Posterior cingulate gyrus (tissue), 11 donors: ENCODE measurements around the gene ANXA3.

Experiments used
- DNase-seq, 10 donors: peaks; one replicate each; pipeline versions ENCODE4 v3.0.0 to v3.0.0-alpha.2; 2020 to 2021; ENCODE audit warnings: mixed read lengths in 3 of 10
- intact Hi-C: fragments of 100-400 bp; cut with DNase I; formaldehyde crosslinking; loops from one replicate; pipeline ENCODE4 v1.15.1; 2023

ANXA3 gene

DNA sequence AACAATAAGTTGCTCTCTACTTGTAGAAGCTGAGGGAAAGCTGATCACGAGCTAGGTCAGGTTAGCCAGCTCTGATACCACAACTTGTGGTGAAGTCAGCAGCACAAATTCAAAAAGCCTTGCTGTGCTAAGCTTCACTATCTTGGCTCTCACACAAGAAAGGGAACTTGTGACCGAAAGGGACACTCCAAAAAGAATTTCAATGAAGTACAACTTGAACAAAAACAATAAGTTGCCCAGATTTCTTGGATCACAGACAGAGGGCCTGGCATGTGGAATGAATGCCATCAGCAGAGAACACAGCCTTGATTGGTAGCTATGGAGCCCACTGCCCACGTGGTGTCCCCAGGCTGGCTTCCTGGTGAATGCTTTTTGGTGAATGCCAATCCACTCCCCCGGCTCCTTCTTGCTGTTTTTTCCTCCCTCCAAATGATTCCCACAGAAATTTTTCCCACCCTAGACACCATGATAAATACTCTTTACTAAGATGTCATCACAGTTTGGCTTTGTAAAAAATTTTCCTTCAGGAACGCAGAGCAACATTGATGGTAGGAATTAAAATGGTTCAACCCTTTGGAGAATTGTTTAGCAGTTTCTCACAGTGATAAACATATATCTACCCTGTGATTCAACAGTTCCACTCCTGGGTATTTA is 82.6 kb downstream of the ANXA3 start:
- peak in 9 of 10 donors; percentile 8 to 90 (median 56) for DNase-seq
- intact Hi-C loops = no loop called here

DNA sequence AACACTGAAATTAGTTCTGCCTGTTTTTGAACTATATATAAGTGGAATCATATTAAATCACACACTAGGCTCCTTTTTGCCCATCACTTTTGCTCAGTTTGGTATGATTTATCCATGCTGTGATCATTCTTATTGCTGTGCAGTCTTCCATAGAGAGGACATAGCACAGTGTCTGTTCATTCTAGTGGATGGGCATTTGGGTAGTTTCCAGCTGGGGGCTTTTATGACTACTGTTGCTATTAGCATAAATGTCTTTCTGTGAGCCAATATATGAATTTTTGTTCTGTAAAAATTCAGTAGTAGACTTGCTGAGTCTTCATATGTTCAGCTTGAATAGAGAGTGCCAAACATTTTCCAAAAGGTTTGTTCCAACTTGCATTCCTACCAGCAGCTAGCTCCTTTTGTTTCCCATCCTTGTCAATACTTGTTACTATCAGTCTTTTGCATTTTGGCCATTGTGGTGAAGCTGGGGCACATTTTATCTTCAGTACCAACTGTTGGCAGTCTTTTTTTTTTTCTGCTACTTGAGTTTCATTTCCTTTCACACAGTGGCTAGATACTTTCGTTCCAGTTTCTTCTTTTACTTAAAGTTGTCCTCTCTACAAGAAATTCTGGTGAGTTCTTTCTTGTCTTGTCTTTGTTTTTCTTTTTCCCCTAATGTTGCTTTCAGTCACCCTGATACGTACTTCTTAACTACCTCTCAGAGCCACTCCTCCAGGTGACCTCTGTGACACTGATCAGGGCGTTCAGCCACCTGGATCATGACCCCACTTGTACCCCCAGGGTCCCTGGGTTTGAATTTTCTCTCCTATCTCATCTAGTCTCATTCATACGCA is 87.0 kb downstream of the ANXA3 start:
- intact Hi-C loops = no loop called here
- no peak for DNase-seq

DNA sequence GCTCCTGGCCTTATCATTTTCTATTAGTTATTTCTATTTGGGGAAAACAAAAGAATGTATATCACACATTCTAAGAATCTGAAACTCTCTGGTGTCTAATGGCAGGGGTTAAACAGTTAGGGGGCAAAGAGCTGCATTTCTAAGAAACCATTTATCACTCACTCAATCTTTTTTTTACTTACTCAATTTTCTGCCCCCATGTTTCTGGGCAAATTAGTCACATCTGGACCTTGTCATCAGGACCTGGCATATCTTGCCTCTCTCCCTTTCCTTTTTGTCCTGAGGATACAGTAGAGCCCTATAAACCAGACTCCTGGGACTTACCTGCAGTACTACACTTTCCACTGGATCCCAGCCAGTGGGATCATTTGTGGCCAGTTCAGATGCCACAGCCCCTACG is 89.1 kb downstream of the ANXA3 start:
- intact Hi-C loops = loop anchor here (10.0 kb wide), 1 partner anchor 224 kb away; no protein-coding TSS in a partner anchor
- no peak for DNase-seq

DNA sequence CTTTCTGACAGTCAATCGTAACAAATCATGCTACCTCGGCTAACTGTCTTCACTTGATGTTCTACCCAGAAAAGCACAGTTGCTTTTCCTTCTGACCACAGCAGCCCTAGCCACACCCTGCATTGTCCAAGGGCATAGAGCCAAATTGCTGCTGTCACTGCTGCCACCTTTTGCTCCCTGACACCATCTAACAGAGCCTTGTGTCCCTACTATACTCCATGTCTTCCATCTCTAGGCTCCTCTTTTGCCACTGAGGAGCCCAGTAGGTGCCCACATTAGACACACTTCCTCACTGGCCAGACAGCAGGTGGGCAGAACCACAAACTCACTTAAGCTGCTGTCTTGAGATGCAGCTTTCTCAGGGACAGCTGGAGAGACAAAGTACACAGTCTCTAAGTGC is 91.4 kb downstream of the ANXA3 start:
- intact Hi-C loops = loop anchor here (10.0 kb wide), 1 partner anchor 222 kb away; no protein-coding TSS in a partner anchor
- no peak for DNase-seq

DNA sequence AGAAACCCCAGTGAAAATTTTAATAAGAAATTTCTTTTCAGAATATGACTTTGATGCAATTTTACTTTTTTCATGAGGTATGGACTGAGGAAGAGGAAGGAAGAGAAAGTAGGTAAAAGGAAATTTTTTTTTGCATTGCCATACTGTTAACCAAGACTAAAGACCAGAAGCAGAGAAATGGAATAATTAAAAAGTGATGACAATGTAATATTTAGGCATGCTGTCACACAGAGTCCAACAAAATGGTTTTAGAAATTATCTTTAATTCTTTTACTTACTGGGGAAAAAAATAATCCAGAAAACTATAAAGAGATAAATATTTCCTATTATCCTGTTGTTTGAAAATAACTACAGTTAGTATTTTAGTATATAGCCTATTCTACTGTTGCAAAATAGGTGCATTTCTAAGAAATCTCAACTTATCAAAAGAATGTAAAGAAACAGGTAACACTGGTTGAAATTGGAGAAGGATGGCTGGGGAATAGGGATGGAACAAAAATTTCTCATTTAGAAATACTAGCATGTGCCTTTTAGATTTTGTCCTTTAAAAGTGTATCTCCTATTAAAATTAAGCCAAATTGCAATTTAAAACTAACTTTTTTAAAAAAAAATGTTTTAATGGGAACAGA is 92.6 kb downstream of the ANXA3 start:
- DNase-seq = no peak
- intact Hi-C loops = loop anchor here (10.0 kb wide), 1 partner anchor 221 kb away; no protein-coding TSS in a partner anchor

DNA sequence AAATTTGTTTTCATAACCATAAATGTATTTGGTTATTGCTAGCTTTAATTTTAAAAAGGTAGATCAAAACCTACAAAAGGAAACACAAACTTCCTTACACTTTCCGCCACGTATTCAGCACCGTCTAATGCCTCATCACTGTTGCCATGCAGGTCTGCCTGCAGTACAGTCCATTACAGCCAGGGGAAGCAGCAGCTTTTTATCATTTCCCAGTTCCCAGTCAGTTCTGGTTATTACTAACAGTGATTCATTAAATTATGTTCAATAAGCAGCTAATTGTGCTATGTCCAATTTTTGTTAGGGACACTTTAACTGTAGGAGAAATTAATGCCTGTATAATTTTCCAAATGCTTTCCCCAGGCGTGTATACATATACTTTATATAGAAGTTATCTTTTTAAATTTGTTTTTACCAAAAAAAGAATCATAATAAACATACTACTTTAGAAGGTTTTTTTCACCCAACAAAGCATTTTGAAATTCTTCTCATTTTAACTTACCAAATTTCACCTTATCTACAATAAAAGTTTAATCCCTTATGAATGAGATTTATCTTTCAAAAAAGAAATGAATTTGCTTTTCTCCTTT is 93.3 kb downstream of the ANXA3 start:
- DNase-seq = peak in 6 of 10 donors; percentile 30 to 80 (median 50)
- intact Hi-C loops = loop anchor here (5.0 to 10.0 kb wide), 2 partner anchors 132 to 220 kb away; partner anchors contain the start of gene BMP2K

DNA sequence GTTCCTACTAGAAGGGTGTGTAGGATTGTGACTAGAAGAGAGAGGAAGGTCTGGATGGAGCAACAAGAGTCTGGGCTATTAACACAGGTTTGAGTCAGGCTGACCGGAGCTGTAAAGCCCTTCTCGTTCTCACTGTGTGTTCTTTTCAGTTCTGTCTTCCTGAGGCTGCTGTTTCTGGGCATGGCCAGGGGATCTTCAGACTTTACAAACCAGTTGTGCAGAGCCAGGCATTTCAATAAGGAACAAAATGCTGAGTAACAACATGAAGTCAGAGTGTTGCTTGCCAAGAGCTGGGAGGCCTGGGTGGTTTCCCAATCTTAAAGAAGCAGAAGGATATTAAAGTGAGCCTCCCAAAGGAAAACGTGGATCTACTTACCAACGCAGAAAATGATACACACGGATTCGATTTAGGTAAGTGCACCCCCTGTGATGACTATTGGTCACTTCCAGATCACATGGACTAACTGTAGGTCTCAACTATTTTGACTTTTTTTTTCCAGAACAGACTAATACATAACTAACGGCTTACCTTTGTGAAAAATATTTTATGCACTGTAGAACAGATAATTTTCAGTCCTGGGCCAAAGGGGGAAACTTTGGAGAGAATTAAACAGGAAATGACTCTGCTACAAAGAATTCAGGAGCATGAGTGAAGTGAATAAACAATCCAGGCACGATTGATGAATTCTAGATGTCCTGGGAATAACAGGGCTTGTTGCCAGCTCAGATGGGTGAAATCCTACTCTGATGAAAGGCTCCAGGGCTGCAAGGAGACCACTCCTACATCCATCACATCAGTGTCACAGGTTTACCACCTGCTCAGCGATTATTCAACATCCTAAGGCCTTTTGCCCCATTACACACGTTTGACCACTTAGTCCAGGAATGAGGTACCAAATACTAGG is 94.5 kb downstream of the ANXA3 start:
- intact Hi-C loops = loop anchor here (5.0 to 10.0 kb wide), 2 partner anchors 131 to 219 kb away; partner anchors contain the start of gene BMP2K
- peak in 7 of 10 donors; percentile 22 to 83 (median 36) for DNase-seq

DNA sequence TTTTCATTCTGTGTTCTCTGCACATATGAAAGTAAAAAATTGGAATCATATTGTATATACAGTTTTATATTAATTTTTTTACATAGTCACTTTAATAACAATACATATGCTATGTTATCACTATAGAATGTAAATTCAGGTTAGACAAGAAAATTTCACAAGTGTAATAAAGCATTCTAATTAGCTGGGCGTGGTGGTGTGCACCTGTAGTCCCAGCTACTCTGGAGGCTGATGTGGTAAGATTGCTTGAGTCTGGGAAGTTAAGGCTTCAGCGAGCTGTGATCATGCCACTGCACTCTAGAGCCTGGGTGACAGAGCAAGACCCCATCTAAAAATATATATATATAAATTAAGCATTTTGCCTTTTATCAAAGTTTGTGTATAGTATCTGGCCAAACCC is 95.7 kb downstream of the ANXA3 start:
- intact Hi-C loops = loop anchor here (5.0 to 10.0 kb wide), 2 partner anchors 130 to 218 kb away; partner anchors contain the start of gene BMP2K
- no peak for DNase-seq

DNA sequence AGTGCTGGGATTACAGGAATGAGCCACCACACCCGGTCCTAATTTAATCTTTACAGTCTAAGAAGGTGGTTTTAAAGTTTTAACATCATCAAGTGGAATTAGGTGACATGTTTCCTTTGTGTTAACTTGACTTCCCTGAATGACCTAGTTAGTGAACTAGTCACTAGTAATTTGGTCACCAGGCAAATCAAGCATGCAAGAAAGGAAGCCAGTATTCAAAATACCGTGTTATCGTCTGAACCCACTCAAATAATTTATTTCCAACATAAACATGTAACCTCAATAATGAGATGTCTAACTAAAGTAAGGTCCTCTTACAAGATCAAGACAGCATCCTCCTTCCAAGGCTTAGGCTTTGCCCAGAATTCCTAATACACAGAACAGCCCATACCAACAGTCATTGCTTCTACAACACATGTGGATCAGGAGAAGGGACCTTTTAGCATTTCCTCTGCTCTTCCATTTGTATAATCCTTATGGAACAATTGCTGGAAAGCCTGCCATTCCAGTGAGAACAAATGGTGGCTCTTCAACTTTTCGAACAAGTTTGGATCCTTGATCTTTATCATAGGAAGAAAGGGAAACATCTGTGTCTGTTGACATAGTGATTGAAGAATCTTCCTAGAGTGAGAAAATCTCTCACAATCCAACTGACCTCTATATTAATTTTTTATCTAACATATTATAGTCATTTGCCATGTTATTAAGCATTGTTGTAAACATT is 97.2 kb downstream of the ANXA3 start:
- intact Hi-C loops = loop anchor here (5.0 to 10.0 kb wide), 2 partner anchors 128 to 216 kb away; partner anchors contain the start of gene BMP2K
- DNase-seq = no peak

DNA sequence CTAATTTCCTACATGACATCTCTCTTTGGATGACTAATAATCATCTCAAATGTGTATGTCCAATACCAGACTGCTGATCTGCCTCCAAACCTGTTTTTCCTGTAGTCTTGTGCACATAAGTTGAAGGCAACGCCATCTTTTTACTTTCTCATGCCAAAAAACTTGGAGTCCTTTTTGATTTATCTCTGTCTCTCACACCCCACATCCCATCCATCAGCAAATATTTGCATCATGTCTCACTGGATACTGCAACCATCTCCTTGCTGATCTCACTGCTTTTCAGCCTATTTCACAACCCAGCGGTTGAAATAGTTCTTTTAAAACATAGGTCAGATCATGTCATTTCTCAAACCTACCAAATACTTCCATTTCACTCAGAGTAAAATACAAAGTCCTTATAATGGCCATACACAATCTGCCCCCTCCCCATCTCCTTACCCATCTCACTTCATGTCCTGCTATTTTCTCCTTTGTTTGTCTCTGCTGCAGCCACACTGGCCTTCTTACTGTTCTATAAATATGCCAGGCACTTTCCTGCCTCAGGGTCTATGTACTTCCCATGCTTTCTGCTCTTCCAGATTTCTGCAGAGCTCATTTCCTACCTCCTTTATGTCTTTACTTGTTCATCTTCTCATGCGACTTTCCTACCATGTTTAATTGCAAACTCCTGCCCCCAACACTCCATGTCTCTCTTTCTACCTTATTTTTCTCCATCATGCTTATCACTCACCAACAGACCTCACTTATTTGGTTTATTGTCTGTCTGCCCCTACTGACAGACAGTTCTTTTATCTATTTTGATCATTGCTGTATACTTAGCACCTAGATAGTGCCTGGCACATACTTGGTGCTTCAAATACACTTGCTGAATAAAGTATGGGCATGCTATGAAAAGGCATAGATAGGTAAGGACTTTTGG is 98.8 kb downstream of the ANXA3 start:
- no peak for DNase-seq
- intact Hi-C loops = no loop called here

DNA sequence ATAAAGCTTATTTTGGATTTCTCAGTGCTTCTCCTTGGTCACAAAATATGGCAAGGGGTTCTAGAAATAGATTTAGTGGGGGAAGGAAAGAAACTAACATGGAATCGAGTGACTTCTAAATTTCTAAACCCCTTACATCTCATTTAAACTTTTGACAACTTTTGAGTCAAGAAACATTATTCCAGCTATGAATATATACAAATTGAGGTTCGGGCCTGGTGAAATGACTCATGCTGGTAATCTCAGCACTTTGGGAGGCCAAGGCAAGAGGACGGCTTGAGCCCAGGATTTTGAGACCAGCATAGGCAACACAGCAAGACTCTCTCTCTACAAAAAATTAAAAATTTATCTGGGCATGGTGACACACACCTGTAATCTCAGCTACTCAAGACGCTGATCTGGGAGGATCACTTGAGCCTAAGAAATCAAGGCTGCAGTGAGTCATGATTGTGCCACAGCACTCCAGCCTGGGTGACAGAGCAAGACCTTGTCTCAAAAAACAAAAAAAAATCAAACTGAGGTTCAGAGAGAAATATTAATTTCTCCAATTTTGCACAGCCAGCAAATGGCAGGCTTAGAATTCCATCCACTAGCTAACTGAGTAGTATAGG is 99.8 kb downstream of the ANXA3 start:
- no peak for DNase-seq
- intact Hi-C loops = no loop called here

DNA sequence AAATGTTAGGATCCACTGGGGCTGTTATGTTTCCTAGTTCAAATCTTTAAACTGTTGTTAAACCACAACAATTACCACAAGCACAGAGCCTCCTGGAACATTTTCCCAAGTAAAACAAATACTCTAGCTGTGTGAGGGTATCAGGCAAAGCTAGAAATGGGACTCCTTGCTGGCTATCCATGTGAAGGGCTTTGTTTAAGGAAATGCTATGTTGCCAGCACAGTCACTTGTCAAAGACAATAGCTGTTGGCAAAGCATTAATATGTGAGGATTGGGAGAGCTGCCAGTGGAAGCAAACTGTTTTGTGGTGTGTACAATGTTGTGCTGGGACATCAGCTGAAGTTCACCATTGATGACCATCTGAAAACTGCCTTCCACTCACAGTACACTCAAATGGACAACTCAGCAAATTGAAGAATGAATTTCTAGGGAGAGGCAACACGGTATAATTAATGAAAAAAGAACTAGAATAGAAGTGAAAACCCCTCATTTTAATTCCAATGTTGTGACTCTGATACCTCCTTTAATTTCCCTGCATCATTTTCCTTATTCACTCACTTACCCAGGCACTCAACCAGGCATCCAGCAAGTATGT is 100.8 kb downstream of the ANXA3 start:
- DNase-seq = peak in 5 of 10 donors; percentile 24 to 83 (median 47)
- intact Hi-C loops = loop anchor here (2.0 kb wide), 1 partner anchor 52 kb away; no protein-coding TSS in a partner anchor

DNA sequence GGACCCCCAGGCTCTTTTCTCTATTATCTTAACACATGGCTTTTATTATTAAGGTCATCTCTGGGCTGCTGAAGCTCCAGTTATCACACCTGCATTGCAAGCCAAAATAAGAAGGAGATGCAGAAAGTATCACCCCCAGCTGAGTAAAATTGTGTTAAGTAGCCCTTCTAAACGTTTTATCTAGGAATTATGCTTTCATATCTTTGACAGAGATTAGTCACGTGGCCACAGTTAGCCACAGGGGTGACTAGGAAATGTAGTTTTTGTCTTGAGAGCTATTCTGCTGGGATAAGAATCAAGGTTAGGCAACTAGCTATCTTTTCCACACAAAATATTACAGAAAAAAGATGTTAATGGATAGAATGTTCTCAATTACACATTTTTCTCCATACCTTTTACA is 102.1 kb downstream of the ANXA3 start:
- DNase-seq = no peak
- intact Hi-C loops = loop anchor here (2.0 kb wide), 1 partner anchor 51 kb away; no protein-coding TSS in a partner anchor

DNA sequence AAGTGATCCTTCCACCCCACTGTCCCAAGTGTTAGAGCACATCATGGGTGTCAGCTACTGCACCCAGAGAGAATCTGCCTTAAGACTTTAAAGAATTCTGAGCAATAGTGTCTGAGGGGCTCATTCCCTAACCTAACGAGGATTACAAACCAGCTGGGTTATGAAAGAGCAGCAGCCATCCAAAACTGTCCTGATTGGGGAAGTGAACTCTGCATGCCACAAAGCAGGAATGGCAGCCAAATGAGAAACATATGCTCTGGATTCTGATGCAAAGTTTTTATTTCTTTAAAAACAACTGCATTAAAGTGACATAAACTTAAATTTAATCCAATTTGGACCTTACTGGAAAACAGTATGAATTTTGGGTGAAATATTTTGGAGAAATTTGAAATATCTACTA is 103.2 kb downstream of the ANXA3 start:
- DNase-seq = no peak
- intact Hi-C loops = no loop called here

DNA sequence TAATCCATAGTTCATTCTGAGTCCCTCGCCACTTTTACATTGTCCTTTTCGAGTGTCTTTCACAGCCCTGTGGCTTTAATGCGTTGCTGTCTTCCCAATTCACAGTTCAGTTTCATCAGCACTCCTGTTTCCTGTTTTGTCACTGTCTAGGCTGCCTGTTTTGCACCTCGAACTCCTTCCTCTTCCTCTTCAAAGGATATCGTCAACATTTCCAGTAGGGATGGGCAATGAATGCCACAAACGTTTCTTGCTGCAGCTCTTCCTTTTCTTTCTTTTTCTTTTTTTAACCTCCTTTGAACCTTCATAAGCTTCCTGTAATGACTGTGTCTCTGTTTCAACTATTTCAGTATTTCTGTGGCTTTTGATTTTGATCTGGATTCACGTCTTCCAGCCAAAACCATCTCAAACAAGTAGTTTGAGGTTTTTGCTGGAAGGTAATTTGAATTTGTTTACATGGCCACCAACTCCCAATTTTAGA is 105.4 kb downstream of the ANXA3 start:
- DNase-seq = no peak
- intact Hi-C loops = no loop called here

DNA sequence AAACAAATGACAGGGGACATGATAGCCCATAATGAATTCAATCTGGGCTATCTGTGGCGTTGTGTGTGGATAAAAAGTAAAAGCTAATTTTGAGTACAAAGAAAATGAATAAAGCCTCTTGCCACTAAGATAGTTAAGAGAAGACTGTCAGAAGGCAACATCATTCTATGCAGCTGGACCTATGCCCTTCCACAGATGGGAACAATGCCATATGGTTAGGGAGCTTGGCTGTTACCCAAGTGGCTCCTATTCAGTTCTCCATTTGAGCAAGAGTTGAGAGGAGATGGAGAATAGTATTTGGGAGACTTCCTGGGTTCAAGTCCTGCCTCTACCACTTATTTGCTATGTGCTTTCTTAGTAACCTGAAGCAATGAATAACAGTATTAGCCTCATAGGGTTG is 107.7 kb downstream of the ANXA3 start:
- intact Hi-C loops = no loop called here
- no peak for DNase-seq

DNA sequence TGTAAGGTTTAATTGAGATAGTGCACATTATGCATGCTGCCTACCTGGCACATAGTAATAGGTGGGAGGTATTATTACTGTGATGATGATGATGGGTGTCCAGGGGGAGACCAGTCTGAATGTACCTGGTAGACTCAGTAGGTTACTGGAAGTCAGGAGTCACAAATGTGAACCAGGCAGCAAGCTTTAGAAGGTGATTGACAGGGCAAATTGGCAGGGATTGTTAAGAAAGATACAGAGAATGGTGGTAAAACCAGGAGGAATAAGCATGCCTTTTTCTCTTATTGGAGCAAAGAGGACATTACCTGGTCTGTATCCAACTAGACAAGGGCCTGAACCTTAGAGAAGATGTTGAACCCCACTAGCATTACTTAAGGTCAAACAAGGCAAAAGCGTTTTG is 108.1 kb downstream of the ANXA3 start:
- no peak for DNase-seq
- intact Hi-C loops = no loop called here
